HS-27A (cell line): ENCODE measurements around the gene CALCOCO2.
"Not testable (repeated sequence)": the region's sequence is repeated elsewhere in the genome, so short reads cannot be mapped to it uniquely, and the experiment has no call there.

ENCODE experiments used
- DNase-seq: peaks from one replicate; pipeline ENCODE4 v3.0.0-alpha.2; 2012; ENCODE audit warnings: low read depth, missing footprints

The CALCOCO2 gene

GRCh38 chr17:48830840-48831548 is at the start of gene CALCOCO2:
Gene CALCOCO2, plus strand, starts transcription at chr17:48831035. Its CDS starts 10,673 bp downstream, at chr17:48841708.
- peak; percentile 79 for DNase-seq

DNA sequence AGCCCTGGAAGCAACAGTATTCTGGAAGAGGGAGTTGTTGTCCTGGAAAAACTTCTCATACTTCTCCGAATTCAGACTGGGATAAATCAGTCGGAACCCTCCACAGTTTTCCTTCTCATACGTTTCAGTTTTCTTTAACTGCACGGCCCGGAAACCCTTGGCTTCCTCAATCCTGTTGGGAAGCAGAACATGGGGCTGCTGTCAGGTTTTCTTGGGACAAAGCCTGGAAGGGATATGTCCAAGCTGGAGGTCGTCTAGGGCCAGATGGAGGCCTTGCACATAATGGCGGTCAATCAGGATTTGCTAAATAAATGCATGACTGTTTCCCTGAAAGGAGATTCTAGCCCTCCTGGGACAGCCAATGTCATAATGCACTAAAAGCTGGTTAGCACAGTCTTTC is 43.0 kb upstream of the CALCOCO2 start:
- no peak for DNase-seq

DNA sequence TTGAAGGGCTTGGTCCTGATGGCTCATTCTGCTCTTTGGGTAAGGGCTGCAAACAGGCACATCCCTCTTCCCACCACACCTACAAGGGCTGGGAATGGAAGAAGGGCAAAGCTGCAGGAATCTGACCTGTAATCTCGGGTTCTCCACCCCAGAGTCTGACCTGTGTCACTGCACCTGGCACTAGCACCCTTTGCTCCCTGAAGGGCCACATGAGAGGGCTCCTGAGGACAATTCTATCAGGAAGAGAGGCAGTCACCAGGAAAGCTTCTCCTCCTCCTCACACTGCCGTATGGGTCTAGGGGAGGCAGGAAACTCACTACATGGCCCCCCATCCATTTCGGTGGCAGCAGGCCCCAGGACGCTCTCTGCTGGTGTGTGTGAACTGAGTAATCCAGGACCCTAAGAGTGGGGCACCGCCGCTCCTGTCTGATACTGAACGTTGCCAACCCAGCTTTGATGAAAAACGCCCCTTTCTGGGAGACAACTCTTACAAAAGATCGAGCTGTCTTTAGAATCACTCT is 40.2 kb upstream of the CALCOCO2 start:
- DNase-seq, result no peak

- peak; percentile 68 for DNase-seq
Measured at GRCh38 chr17:48791128-48792032, 39.5 kb upstream of the CALCOCO2 start.

GRCh38 chr17:48792033-48792798 is 38.6 kb upstream of the CALCOCO2 start:
- DNase-seq, result no peak

- peak; percentile 62 for DNase-seq
Measured at GRCh38 chr17:48795444-48796162, 35.2 kb upstream of the CALCOCO2 start.

DNA sequence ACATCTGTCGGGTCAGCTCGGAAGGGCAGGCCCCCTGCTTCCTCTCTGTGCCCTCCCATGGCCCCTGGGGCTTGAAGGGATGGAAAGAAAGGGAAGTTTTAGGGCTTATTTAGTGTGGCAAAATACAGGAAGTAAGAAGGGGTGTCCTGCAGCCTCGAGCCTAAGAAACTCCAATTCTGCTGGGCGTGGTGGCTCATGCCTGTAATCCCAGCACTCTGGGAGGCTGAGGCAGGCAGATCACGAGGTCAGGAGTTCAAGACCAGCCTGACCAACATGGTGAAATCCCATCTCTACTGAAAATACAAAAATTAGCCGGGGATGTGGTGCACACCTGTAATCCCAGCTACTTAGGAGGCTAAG is 34.7 kb upstream of the CALCOCO2 start:
- not testable (repeated sequence) for DNase-seq

- DNase-seq, result no peak
Measured at GRCh38 chr17:48799069-48799723, 31.6 kb upstream of the CALCOCO2 start.

DNA sequence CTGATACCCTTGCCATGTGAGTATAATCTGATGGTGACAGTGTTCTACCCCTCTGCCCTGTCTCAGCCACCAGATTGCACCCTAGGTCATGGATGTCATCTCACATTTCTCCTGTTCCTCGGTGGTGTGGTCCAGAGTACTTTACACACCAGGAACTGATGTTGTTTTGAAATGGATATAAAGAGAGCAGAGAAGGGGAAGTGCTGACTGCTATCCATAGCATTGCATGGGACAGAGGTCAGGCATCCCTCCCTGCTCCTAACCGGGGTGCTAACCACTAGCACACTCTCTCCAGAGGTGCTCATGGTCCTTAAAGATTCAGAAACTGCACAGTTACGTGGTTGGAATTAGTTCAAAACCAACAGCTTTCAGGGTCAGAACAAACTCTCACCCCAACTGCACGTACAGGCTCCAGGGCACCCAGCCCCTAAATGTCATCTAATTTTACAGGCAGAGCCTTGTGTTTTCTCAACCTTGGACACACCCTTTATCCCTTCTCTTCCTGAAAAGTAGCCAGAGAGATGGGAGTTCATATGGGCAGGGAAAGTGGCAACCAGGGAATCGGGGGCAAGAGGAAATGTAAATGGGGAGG is 30.1 kb upstream of the CALCOCO2 start:
- DNase-seq, result no peak

DNA sequence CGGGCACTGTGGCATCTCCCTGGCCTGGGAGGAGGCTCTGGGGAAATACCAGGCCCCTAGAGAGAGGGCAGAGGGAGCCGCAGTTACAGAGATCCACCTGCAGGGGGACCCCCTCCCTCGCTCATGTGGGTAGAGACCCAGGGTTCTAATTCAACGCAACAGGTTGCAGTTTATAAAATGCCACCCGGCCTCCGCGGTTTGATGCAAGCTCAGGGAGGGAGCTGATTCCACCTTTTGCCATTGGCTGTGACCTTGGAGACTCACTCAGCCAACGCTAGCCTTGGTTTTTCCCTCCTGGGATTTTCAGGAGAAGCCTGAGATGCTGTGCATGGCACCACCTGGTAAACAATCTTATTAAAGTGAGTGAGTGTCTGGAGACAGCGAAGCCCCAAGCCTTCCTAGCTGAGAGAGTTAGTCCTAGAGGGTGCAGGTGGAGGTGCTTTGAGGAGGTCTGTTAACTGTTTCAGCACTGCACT is 25.9 kb upstream of the CALCOCO2 start:
- DNase-seq, result peak; percentile 46

DNA sequence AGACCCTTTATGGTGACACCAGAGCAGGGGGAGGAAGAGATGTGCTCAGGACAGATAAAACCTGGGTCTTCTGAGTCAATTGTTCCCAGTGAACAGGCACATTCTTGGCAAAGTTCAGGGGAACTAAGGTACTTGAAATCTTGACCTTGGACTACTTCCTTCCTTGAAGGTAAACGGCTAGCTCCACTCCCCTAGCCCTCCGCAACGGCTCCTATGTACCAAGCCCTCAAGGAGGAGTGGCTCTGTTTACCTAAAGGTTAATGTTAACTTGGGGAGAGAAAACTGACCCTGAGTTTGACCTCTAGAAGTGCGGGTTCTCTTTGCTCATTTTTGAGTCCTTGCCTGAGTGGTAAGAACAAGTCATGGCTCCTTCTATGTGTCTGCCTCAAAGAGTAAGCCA is 21.7 kb upstream of the CALCOCO2 start:
- DNase-seq, result no peak

DNA sequence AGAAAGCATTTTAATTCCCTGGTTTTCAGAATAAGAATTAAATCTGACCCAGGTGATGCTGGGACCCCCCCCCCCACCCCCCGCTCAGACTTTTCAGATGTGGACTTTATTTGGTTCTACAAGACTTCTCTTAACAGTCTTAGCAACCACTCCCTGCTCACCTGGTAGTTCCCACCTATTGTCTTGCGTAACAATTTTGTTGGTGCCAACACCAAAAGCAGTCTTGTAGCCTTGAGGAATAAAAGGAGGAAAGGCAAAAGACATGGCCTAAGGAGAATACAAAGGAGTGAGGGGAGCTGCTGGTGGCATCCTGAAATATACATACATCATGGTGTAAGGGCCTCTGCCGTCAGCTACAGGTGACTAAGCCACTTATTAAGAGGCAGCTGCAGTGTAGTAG is 18.8 kb upstream of the CALCOCO2 start:
- DNase-seq, result no peak

- DNase-seq, result no peak
Measured at GRCh38 chr17:48814504-48814903, 16.3 kb upstream of the CALCOCO2 start.

- DNase-seq, result no peak
Measured at GRCh38 chr17:48815311-48815710, 15.5 kb upstream of the CALCOCO2 start.

GRCh38 chr17:48816438-48816773 is 14.4 kb upstream of the CALCOCO2 start:
- DNase-seq, result no peak

- no peak for DNase-seq
Measured at GRCh38 chr17:48816774-48817590, 13.9 kb upstream of the CALCOCO2 start, which contains the start of gene TTLL6. Gene TTLL6, minus strand, starts transcription at chr17:48817229. Its CDS starts 157 bp downstream, at chr17:48817072.

- DNase-seq, result no peak
Measured at GRCh38 chr17:48818361-48818841, 12.4 kb upstream of the CALCOCO2 start.

DNA sequence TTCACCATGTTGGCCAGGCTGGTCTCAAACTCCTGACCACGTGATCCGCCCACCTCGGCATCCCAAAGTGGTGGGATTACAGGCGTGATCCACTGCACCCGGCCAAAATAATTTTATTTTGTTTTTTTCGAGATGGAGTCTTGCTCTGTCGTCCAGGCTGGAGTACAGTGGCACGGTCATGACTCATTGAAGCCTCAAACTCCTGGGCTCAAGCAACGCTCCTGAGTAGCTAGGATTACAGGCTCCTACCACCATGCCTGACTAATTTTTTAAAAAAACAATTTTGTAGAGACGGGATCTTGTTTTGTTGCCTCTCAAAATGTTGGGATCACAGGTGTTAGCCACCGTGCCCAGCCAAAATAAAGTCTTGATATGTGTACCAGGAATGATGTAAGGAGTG is 11.4 kb upstream of the CALCOCO2 start:
- no peak for DNase-seq

DNA sequence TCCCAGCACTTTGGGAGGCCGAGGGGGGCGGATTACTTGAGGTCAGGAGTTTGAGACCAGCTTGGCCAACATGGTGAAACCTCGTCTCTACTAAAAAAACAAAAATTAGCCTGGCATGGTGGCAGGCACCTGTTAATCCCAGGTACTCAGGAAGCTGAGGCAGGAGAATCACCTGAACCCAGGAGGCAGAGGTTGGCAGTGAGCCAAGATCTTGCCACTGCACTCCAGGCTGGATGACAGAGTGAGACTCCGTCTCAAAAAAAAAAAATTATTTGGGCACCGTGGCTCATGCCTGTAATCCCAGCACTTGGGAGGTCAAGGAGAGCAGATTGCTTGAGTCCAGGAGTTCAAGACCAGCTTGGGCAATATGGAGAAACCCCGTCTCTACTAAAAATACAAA is 9.9 kb upstream of the CALCOCO2 start:
- not testable (repeated sequence) for DNase-seq
